Epithelial cell of esophagus (primary cell): Measurements from ENCODE around the gene KIT.

Source experiments
- DNase-seq: peaks from one replicate; pipeline ENCODE4 v3.0.0; 2010; ENCODE audit warnings: low read depth
- H3K4me3 ChIP-seq: 2 replicates; pipeline ENCODE4 v1.5.1; 2011; ENCODE audit warnings: mild to moderate bottlenecking, low read length, control low read depth
- CTCF ChIP-seq: IDR thresholded peaks from 2 replicates; pipeline ENCODE4 v1.5.1; 2011; ENCODE audit warnings: low read depth, mild to moderate bottlenecking, low read length, control low read depth, inconsistent platforms; ENCODE audit not compliant: insufficient read depth; ENCODE audit errors: missing control alignments

The KIT gene

GRCh38 chr4:54727346-54727745 is 69.6 kb downstream of the KIT start:
- TF ChIP-seq CTCF = no peak
- no peak overlapping the region for H3K4me3 ChIP-seq
- no peak for DNase-seq

GRCh38 chr4:54728368-54728767 is 70.6 kb downstream of the KIT start:
- no peak for DNase-seq
- no peak overlapping the region for H3K4me3 ChIP-seq
- TF ChIP-seq CTCF = no peak

- no peak for DNase-seq
- no peak overlapping the region for H3K4me3 ChIP-seq
- no peak for TF ChIP-seq CTCF
Measured at GRCh38 chr4:54729256-54729655, 71.5 kb downstream of the KIT start.

- TF ChIP-seq CTCF = no peak
- DNase-seq = no peak
- H3K4me3 ChIP-seq = no peak overlapping the region
Measured at GRCh38 chr4:54730581-54730980, 72.8 kb downstream of the KIT start.

GRCh38 chr4:54731552-54731951 is 73.8 kb downstream of the KIT start:
- no peak for DNase-seq
- no peak for TF ChIP-seq CTCF
- no peak overlapping the region for H3K4me3 ChIP-seq

GRCh38 chr4:54731976-54732375 is 74.2 kb downstream of the KIT start:
- DNase-seq = no peak
- no peak for TF ChIP-seq CTCF
- H3K4me3 ChIP-seq = no peak overlapping the region

- no peak for DNase-seq
- TF ChIP-seq CTCF = no peak
- H3K4me3 ChIP-seq = no peak overlapping the region
Measured at GRCh38 chr4:54737421-54737820, 79.7 kb downstream of the KIT start.
